Activated CD4-positive, alpha-beta T cell treated with anti-CD3 and anti-CD28 coated beads, Interleukin-2, amount 10 ng/mL, durations not matched to agents 24 days and 14 days (primary cell): ENCODE data around the gene OSBPL5. TPM values are rescaled to one million over a fixed set of nuclear protein-coding genes. Genes with fewer than 3 reads are reported as not detected.

Experiments
- DNase-seq: peaks from one replicate; pipeline ENCODE4 v3.0.0; 2022
- H3K27ac Mint-ChIP-seq: one replicate; pipeline ENCODE4 v1.8.0; 2022; ENCODE audit warnings: mild to moderate bottlenecking, mixed read lengths
- H3K27me3 Mint-ChIP-seq: one replicate; pipeline ENCODE4 v1.8.0; 2022; ENCODE audit warnings: mixed read lengths
- H3K36me3 Mint-ChIP-seq: one replicate; pipeline ENCODE4 v1.8.0; 2022; ENCODE audit warnings: low read depth, mild to moderate bottlenecking, mixed read lengths
- H3K4me1 Mint-ChIP-seq: one replicate; pipeline ENCODE4 v1.8.0; 2021; ENCODE audit warnings: mixed read lengths
- H3K4me3 Mint-ChIP-seq: one replicate; pipeline ENCODE4 v1.8.0; 2022; ENCODE audit warnings: mild to moderate bottlenecking, moderate library complexity, mixed read lengths
- H3K9me3 Mint-ChIP-seq: one replicate; pipeline ENCODE4 v1.8.0; 2021; ENCODE audit warnings: mixed read lengths
- intact Hi-C: fragments of 100-400 bp; cut with micrococcal nuclease; formaldehyde crosslinking; loops from one replicate; pipeline ENCODE4 v1.15.1; 2023
- total RNA-seq: library from RNA; stranded (reverse); gene quantifications from 2 replicates; pipeline ENCODE4 v1.2.3, GENCODE V29; 2022

The OSBPL5 gene
- total RNA-seq, 1 donor from 2014 or later = 3.4 TPM

DNA sequence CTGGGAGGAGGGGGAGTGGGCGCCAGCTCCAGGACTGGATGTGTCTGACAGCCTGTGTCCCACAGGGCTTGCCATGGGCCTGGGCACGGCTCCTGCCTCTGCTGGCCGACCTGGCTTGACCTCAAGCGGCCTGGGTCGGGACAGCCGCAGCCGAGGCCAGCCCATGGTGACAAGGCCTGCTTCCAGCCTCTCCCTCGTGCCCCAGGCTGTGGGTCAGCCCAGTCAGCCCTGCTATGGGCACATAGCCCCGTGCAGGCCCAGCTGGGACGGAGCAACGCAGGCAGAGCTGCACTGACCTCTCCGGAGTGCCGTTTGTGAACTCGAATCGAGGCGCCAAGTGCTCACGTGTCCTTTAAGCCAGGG lies 17.9 kb downstream of the OSBPL5 start:
- H3K27me3 Mint-ChIP-seq = no peaks in the 10 kb centered on the region
- no peaks in the 10 kb centered on the region for H3K4me1 Mint-ChIP-seq
- H3K27ac Mint-ChIP-seq = no peak overlapping the region
- no peak overlapping the region for H3K4me3 Mint-ChIP-seq
- no peaks in the 10 kb centered on the region for H3K9me3 Mint-ChIP-seq
- intact Hi-C loops = no loop called here
- no peaks in the 10 kb centered on the region for H3K36me3 Mint-ChIP-seq
- DNase-seq = no peak

- H3K9me3 Mint-ChIP-seq = no peaks in the 10 kb centered on the region
- no peaks in the 10 kb centered on the region for H3K27me3 Mint-ChIP-seq
- H3K27ac Mint-ChIP-seq = no peak overlapping the region
- intact Hi-C loops = no loop called here
- H3K4me1 Mint-ChIP-seq = no peaks in the 10 kb centered on the region
- H3K36me3 Mint-ChIP-seq = no peaks in the 10 kb centered on the region
- H3K4me3 Mint-ChIP-seq = no peak overlapping the region
- no peak for DNase-seq
Measured at GRCh38 chr11:3146612-3147256, 18.4 kb downstream of the OSBPL5 start.

DNA sequence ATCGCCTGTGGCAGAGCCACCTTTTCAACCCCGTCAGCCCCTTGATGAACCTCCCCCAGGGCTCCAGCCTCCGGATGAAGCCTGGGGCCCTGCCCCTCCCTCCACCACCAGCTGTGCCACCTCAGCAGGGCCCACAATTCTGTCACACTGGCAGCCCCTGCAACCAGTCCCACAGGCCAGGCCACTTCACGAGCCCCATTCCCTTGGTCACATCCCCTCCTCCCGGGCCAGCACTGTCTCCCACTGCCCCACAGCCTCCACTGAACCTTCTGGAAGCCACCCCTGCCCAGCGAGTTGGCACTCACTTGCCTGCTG lies 19.9 kb downstream of the OSBPL5 start:
- no peaks in the 10 kb centered on the region for H3K4me1 Mint-ChIP-seq
- no peaks in the 10 kb centered on the region for H3K27me3 Mint-ChIP-seq
- no peak overlapping the region for H3K4me3 Mint-ChIP-seq
- H3K27ac Mint-ChIP-seq = no peak overlapping the region
- no peaks in the 10 kb centered on the region for H3K9me3 Mint-ChIP-seq
- intact Hi-C loops = no loop called here
- no peak for DNase-seq
- H3K36me3 Mint-ChIP-seq = no peaks in the 10 kb centered on the region

GRCh38 chr11:3144296-3145205 lies 20.6 kb downstream of the OSBPL5 start:
- intact Hi-C loops = no loop called here
- no peak for DNase-seq
- no peaks in the 10 kb centered on the region for H3K9me3 Mint-ChIP-seq
- H3K4me1 Mint-ChIP-seq = no peaks in the 10 kb centered on the region
- H3K36me3 Mint-ChIP-seq = no peaks in the 10 kb centered on the region
- H3K27me3 Mint-ChIP-seq = no peaks in the 10 kb centered on the region
- no peak overlapping the region for H3K4me3 Mint-ChIP-seq
- no peak overlapping the region for H3K27ac Mint-ChIP-seq

GRCh38 chr11:3143136-3143880 lies 21.8 kb downstream of the OSBPL5 start:
- H3K4me1 Mint-ChIP-seq = no peaks in the 10 kb centered on the region

DNA sequence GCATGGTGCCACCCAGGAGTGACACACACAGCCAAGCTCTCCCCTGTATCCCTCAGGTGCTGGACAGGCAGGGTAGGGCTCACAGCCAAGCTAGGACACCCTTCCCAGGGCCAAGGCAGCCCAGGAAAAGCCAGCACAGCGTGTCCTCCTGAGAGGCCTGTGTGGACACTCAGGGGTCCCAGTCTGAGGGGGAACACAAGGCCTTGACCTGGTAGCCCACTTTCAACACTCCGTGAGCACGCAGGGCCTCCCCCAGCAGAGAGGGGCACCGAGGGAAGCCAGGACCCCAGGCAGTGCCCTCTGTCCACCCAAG lies 24.9 kb downstream of the OSBPL5 start:
- no peak overlapping the region for H3K4me3 Mint-ChIP-seq
- H3K27me3 Mint-ChIP-seq = no peaks in the 10 kb centered on the region
- no peaks in the 10 kb centered on the region for H3K4me1 Mint-ChIP-seq
- no peak for DNase-seq
- intact Hi-C loops = no loop called here
- no peaks in the 10 kb centered on the region for H3K9me3 Mint-ChIP-seq
- H3K36me3 Mint-ChIP-seq = no peaks in the 10 kb centered on the region
- no peak overlapping the region for H3K27ac Mint-ChIP-seq

More at GRCh38 chr11:3143136-3143880, 21.8 kb downstream of the OSBPL5 start:
- no peak overlapping the region for H3K27ac Mint-ChIP-seq
- H3K36me3 Mint-ChIP-seq = no peaks in the 10 kb centered on the region
- H3K27me3 Mint-ChIP-seq = no peaks in the 10 kb centered on the region
- H3K4me3 Mint-ChIP-seq = no peak overlapping the region
- DNase-seq = no peak
- no peaks in the 10 kb centered on the region for H3K9me3 Mint-ChIP-seq
- intact Hi-C loops = no loop called here

- no peaks in the 10 kb centered on the region for H3K36me3 Mint-ChIP-seq
- no peak for DNase-seq
Measured at GRCh38 chr11:3139481-3140290, 25.4 kb downstream of the OSBPL5 start.

GRCh38 chr11:3139086-3139440 lies 26.0 kb downstream of the OSBPL5 start:
- no peaks in the 10 kb centered on the region for H3K36me3 Mint-ChIP-seq
- no peak for DNase-seq
- H3K27ac Mint-ChIP-seq = no peak overlapping the region
- H3K27me3 Mint-ChIP-seq = no peaks in the 10 kb centered on the region
- intact Hi-C loops = no loop called here
- H3K4me3 Mint-ChIP-seq = no peak overlapping the region
- no peaks in the 10 kb centered on the region for H3K4me1 Mint-ChIP-seq
- no peaks in the 10 kb centered on the region for H3K9me3 Mint-ChIP-seq

More at GRCh38 chr11:3139481-3140290, 25.4 kb downstream of the OSBPL5 start:
- H3K9me3 Mint-ChIP-seq = no peaks in the 10 kb centered on the region
- H3K4me1 Mint-ChIP-seq = no peaks in the 10 kb centered on the region
- H3K27me3 Mint-ChIP-seq = no peaks in the 10 kb centered on the region
- intact Hi-C loops = no loop called here
- no peak overlapping the region for H3K4me3 Mint-ChIP-seq
- no peak overlapping the region for H3K27ac Mint-ChIP-seq

- Mint-ChIP-seq H3K9me3 (no peaks in the 10 kb centered on the region), H3K4me1 (no peaks in the 10 kb centered on the region), H3K27ac (no peak overlapping the region), H3K27me3 (no peaks in the 10 kb centered on the region), H3K4me3 (no peak overlapping the region), H3K36me3 (no peaks in the 10 kb centered on the region)
- intact Hi-C loops = no loop called here
- no peak for DNase-seq
Measured at GRCh38 chr11:3138178-3139085, 26.7 kb downstream of the OSBPL5 start.

GRCh38 chr11:3137486-3138177 lies 27.5 kb downstream of the OSBPL5 start:
- intact Hi-C loops = no loop called here
- H3K9me3 Mint-ChIP-seq = no peaks in the 10 kb centered on the region
- no peak overlapping the region for H3K4me3 Mint-ChIP-seq
- no peak overlapping the region for H3K27ac Mint-ChIP-seq
- no peak for DNase-seq
- no peaks in the 10 kb centered on the region for H3K27me3 Mint-ChIP-seq
- H3K36me3 Mint-ChIP-seq = no peaks in the 10 kb centered on the region
- no peaks in the 10 kb centered on the region for H3K4me1 Mint-ChIP-seq

DNA sequence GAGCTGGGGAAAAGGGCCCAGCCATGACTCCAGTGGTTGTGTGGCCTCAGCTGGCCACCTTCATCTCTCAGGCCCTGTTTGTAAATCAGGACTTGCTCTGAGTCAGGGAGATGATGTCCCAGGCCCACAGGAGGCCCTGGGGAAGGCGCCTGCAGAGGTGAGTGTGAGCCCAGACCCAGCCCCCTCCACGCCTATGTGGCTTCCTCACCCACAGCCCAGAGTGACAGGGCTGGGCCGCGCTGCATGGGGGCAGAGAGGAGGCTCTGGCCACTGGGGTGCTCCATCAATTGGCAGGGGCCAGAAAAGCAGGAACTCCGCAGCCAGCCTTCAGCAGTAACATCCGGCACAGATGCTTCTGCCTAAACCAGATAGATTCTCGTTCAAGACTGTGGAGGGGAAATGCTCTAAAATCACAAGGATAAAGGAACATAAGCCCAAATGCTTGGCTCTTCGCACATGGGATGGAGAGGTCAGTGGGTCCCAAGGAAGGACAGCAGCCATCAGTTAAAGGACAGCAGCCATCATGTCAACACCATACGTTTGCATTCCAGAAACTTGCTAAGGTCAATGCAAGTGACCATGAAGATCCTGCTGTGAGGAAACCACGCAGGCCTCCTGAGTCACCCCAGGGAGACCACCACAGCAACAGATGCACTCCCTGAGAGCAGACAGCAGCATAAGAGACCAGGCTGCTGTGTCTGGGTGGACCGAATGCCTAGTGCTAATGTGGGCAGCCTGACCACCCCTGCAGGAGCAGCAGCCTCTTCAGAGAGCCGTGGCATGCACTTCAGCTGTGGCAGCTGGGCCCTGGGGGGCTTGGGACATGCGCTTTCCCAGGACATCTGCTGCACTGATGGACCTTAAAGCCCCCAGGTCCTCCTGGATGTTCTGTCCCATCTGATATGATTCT lies 28.3 kb downstream of the OSBPL5 start:
- Mint-ChIP-seq H3K36me3 (no peaks in the 10 kb centered on the region), H3K27me3 (no peaks in the 10 kb centered on the region), H3K9me3 (no peaks in the 10 kb centered on the region), H3K4me3 (no peak overlapping the region), H3K4me1 (no peaks in the 10 kb centered on the region), H3K27ac (no peak overlapping the region)
- DNase-seq = no peak
- intact Hi-C loops = no loop called here
